HG03039 (cell line): ENCODE measurements around the gene PROP1.
"Not testable (repeated sequence)": the region's sequence is repeated elsewhere in the genome, so short reads cannot be mapped to it uniquely, and the experiment has no call there.

ENCODE experiments used
- ATAC-seq: cut with Tn5 transposase; IDR thresholded peaks from one replicate; pipeline ENCODE4 v1.9.1; 2021; ENCODE audit warnings: mild to moderate bottlenecking, moderate library complexity; ENCODE audit not compliant: unreplicated experiment

Gene PROP1

DNA sequence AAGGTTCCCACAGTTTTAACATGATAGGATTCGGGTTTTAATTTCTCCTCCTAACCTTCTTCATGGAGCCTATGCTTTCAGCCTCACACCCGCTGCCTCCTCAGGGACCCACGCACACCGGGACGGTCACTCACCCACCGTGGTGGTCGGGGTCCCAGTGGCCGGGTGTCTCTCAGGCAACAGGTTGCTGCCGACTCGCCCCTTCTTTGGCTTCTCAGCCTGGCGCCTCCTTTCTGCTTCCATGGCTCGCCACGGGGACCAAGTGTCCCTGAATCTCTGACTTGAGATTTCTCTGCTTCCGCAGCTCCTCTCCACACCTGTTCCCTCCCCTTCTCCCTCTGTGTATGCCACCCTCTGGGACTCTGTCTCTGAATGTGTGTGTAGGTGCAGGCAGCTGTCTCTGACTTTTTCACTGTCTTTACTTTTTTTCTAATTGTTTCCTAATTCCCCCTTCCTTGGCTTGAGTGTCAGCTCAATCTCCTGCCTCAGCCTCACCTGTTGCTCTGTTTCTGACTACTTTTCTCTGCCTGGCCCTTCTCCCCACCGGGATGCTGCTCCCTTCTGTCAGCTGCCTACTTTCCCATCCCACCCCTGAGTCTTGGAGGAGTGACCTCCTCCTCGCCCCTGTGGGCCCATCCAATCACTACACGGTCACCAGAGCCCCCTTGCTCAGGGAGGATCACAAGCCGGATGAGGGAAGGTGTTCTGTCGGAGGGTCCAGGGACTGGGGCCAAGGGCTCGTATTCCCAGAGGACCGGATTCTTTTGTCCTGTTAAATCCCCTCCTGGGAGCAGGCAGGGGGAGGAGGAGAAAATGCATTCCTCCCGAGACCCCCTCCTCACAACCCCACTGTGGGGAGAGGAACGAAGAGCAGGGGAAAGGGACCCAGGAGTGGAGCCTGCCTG is at the start of gene PROP1:
PROP1 (minus strand) TSS at position 552 of the 905 bp plus-strand sequence; CDS start at position 243, 309 bp downstream.
- ATAC-seq = no peak

DNA sequence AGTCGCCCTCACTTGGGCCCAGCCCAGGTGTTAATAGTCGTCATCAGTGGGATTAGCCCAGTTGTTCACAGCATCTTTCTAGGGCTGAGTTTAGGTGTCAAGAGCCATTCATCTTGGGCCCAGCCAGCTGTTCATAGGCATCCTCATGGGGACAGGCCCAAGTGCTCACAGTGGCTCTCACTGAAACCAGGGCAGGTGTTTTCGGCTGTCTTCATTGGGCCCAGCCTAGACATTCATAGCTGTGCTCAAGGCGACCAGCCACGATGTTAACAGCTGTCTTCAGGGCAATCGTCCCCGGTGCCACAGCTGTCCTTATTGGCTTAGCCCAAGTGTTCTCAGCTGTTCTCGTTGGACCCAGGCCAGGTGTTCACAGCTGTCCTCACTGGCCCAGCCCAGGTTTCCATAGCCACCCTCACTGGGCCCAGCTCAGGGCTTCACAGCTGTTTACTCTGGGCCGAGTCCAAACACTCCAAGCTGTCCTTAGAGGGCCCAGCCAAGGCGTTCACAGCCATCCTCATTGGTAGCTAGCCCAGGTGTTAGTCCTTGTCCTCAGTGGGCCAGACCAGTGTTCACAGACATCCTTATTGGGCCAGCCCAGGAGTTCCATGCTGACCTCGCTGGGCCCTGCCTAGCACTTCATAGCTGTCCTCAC is 23.5 kb upstream of the PROP1 start:
- not testable (repeated sequence) for ATAC-seq

DNA sequence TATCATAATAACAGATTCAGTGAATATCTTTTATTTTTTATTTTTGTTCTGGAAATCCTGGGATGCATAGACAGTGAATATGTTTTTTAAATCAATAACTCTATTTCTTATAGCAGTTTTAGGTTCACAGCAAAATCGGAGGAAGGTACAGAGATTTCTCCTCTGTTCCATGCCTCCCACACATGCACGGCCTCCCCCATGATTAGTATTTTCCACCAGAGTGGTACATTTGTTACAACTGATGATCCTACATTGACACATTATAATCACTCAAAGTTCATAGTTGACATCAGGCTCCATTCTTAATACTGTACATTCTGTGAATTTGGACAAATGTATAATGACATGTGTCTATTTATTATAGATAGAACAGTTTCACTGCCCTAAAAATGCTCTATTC is 16.7 kb upstream of the PROP1 start:
- not testable (repeated sequence) for ATAC-seq

DNA sequence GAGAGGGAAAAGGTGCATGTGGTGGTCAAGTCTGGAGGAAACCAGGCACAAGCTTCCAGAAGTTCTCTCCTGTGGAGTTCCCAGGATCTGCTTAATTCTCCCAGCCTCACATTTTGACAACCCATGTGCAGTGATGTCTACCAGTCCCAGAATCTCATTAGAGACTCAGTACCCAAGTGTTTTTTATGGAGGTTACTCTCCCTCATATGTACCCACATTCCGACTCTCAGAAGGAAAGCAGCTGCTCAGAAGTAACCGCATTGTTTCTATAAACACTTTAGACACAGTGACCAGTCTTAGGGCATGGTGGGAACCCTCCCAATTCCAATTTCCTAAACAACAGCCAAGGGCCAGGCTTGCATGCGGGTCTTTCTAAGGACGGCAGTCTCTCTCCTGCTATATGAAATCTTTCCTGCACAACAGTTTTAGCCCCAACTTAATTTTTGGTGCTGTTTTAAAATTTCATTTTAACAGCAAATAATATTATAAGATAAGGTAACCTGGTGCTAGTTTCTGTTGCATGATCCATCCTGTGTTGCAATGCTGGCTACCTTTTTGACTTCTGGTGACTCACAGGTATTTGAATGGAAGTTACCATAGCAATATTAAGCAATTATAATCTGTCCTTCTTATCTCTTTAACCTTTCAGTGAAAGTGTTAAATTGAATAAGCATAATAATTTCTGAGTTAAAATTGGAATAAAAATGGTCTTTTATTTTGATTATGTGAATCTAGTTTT is 15.9 kb upstream of the PROP1 start:
- not testable (repeated sequence) for ATAC-seq

DNA sequence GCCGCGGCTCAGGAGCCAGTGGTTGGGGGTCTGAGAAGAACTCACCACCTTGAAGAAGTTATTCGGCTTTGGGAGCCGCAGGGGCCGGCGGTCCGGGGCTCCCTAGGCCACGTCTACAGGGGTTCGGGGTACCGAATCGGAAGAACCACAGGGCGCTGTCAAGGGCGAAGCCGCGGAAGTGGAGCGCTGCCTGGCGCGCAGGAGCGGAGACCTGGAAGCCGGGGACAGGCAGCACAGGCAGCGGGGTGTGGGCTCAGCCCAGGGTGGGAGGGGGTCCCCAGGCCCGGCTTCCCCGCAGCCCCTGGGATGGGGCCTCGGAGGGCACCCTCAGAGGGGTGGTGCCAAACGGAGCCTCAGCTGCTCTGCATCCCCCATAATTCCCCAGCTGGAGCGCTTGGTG is 11.2 kb upstream of the PROP1 start:
- not testable (repeated sequence) for ATAC-seq

DNA sequence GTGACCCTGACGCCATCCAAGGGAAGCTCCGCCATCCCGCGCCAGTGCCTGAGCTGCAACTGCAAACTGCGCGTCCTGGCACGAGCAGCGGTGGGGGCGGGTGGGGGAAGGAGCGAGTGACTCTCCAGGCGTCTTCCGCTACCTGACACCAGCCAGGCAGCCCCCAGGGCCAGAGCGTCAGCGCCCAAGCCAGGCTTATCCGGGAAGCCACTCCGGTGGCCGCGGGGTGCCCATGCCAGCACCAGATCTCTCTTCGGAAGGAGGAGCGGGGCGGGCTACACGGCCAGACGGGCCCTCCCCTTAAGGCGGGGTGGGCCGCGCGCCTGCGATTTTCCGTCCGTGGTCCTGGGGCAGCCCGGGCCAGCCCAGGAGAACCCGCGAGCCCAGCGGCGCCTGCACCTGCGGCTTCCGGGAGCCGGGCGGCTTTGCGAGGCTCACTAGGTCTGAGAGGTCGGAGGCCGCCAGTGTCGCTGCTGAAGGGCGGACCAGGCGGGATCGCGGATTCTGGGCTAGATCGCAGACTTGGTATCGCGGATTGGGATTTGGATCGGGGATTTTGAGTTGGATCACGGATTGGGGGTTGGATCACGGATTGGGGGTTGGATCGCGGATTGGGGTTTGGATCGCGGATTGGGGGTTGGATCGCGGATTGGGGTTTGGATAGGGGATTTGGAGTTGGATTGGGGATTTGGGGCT is 10.6 kb upstream of the PROP1 start:
- not testable (repeated sequence) for ATAC-seq

DNA sequence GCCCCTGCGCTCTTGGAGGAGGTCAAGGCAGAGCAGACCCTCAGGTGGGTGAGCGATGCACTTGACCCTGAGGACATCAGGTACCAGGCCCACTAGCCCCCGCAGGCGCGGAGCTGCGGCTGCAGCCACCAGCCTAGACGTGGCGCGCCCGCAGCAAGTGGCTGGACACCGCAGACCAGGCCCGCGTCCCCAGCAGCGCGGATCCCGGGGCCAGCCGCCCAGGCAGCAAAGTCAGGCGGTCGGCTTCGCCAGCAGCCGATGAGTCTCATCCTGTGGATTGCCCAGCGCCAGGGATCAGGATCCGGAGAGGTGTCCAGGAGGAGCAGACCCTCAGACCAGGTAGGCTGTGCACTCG is 10.1 kb upstream of the PROP1 start:
- not testable (repeated sequence) for ATAC-seq

DNA sequence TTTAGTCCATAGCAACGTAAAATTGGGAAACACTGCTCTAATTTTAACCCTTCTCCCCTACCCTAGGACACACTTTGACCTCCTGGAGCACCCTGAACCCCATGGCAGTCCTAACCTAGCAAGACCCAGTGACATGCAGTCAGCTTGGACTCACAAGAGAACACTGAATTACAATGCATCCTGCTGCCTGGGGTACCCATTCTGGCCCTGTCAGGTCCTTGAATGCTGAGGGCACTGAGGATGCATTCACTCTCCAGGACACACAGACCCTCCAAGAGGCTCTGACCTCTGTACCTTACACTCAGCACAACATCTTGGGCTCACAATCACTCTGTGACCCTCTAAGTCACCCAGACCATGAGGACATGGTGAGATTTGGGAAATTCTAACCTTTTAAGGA is 1.8 kb upstream of the PROP1 start:
- no peak for ATAC-seq

DNA sequence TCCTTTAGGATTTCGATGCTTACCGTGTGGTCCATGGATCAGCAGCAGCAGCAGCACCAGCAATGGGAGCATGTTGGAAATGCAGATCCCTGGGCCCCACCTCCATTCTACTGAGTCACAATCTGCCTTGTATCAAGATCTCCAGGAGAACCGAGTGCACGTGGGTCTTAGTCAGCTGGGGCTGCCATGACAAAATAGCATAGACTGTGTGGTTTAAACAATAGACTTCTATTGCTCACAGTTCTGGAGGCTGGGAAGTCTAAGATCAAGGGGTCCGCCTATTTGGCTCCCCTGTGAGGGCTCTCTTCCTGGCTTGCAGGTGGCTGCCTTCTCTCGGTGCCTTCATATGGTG is 1.3 kb upstream of the PROP1 start:
- ATAC-seq = no peak

DNA sequence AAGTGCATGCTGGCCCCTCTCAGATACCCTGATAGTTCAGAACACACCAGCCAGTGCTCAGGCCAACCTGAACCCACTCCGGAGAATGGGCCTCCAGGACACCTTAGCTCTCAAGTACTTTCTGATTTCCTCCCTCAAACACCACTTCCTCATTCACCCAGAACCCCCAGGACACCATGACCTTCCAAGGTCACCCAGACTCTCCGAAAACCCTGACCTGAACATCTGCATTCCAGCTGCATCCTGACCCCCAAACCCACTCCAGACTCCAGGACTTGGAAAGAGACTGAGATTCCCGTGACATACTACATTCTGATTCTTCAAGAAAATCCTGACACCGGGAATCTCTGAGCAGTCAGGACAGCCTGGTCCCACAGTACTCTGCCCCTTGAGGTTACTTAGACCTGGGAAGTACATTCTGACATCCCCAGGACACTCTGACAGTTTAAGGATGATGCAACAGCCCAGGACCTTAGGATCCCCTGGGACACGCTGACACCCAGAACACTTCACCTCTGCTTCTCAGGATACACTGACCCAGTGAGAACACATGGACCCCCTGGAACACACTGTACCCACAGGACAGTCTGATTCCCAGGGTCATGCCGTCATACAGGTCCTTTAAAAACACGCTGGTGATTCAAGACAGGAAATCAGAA is 747 bp upstream of the PROP1 start:
- ATAC-seq = no peak

DNA sequence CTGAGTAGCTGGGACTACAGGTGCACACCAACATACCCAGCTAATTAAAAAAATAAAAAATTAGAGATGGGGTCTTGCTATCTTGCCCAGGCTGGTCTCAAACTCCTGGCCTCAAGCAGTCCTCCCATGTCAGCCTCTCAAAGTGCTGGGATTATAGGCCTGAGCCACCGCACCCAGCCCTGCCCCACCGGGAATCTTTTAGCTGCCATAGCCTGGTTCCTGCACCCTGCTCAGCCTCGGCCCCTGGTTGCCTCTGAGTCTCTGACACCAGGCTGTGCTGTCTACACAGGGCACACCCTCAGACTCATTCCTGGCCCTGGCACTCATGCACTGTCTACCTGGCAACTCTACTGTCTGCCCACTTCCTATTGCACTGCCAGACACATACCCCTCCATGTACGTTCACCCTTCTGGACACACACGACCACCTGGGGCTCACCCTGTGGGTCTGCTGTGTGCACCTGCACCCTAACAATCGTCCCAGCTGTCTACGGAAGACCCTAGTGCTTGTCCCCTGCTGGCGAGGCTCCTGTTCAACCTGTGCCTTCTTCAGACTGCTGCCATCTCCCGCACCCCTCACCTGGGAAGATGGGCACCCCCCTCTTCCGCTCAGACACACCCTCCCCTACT is 1.4 kb downstream of the PROP1 start:
- no peak for ATAC-seq

DNA sequence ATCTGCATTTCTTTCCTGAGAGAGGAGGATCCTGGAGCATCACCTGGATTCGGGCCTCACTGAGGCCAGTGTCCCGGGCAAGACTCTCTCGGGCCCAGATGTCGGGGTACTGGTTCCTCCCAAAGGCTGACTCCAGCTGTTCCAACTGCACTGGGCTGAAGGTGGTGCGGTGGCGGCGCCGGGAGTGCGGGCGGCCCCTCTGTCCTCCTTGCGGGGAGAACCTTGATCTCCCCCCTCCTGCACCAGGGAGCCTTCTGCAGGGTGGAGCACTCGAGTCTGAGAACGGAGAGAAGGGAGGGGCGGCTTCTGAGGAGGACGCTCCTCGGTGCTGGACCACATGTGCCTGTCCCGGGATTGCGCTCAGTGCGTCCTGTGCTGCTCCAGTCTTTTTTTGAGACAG is 2.0 kb downstream of the PROP1 start:
- no peak for ATAC-seq

DNA sequence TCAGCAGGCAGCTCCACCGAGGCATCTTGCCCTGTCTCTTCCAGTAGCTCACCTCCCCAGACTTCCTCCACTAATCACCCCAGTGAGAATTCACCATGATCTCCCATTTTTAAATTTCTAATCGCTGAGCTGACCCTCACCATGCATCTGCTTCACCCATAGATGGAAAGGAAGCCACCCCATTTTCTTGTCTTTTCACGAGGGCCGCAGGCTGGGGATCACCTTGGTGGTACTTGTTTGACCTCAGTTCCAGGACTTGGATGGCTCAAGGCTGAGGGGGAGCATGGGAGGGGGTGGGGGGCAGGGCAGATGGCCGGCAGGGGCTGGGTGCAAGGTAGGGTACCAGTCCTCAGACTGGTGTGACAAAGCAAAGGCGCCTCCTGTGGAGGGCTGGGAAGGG is 3.6 kb downstream of the PROP1 start:
- no peak for ATAC-seq

DNA sequence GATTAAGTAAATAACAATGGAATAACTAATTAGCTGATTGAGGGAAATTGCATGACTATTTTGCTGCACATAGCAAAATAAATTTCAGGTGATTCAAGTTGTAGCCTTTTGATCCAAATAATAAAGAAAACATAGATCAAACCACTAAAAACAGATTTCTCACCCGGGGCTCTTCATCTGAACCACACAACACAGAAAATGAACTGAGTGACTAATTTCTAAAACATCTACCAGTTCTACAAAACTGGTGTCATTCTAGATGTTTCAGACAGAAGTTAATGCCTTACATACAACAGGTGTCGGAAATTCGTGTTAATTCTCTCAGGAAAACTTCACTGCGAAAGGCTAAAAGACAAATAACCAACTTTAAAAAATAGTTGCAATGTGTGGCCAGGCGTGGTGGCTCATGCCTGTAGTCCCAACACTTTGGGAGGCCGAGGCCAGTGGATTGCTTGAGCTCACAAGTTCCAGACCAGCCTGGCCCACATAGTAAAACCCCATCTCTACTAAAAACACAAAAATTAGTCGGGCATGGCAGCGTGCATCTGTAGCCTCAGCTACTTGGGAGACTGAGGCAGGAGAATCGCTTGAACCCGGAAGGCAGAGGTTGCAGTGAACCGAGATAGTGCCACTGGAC is 6.9 kb downstream of the PROP1 start:
- no peak for ATAC-seq

DNA sequence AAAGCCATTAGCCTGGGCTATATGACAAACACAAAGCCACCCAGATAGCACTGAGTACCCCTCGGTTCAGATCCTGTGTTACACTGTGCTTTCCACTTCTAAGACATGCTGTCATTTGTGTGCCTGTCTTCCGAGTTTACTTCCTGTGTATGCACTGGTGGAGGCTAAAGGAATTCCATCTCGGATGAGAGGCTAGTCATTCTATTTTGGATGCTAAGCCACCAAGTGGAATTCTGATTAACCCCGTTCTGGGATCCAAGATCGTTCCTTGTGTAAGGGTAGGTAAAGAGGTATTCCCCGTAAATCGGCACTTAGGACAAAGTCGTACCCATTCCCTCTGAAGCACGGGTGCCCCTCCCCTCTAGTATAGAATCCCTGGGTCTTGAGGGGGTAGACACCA is 8.7 kb downstream of the PROP1 start:
- ATAC-seq = no peak

DNA sequence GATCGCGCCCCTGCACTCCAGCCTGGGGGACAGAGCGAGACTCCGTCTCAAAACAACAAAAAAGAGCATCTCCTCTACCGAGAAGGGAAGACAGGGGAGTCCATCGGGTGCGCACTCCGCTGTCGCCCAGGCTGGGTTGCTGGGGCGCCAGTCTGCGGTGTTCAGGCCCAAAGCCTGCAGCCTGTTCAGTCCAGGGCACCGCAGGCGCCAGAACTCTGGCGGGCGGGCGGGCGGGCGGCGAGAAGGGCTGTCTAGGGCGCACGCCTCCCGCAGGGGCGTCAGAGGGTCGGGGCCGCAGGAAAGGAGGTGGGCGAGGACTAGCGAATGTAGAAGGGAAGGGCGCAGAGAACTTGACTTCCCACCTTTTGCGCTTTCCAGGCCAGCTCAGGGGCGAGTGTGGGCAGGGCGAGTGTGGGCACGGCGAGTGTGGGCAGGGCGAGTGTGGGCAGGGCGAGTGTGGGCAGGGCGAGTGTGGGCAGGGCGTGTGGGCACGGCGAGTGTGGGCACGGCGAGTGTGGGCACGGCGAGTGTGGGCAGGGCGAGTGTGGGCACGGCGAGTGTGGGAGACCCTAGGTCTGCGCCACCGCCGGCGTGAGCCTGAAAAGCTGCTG is 10.5 kb downstream of the PROP1 start:
- ATAC-seq = no peak

DNA sequence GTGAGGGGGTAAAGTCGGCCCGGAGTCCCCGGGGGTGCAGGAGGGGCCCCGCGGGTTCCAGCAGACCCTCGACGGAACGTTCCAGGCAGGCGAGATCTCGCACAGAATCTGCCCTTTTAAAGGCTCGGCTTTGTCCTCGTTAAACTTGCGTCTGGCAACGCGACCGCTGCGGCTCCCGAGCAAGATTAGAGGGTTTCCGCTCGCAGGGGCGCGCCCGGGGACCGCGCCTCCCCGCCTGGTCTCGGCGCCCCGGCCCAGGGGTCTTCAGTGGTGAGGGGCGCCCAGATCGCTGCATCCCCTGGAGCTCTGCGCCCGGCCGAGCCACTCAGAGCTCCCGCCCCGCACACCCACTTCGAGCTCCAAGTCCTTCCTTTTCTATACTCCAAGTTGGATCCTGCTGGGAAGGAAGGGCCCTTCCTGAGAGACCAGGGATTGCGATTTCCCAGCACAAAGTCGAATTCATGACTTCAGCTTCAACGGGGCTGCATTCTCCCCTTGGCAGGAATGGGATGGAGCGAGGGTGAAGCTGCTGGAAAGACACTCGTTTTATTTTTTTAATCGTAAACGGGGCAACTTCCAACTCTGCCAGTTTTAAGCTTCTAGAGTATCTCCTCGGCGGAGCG is 11.3 kb downstream of the PROP1 start:
- no peak for ATAC-seq

DNA sequence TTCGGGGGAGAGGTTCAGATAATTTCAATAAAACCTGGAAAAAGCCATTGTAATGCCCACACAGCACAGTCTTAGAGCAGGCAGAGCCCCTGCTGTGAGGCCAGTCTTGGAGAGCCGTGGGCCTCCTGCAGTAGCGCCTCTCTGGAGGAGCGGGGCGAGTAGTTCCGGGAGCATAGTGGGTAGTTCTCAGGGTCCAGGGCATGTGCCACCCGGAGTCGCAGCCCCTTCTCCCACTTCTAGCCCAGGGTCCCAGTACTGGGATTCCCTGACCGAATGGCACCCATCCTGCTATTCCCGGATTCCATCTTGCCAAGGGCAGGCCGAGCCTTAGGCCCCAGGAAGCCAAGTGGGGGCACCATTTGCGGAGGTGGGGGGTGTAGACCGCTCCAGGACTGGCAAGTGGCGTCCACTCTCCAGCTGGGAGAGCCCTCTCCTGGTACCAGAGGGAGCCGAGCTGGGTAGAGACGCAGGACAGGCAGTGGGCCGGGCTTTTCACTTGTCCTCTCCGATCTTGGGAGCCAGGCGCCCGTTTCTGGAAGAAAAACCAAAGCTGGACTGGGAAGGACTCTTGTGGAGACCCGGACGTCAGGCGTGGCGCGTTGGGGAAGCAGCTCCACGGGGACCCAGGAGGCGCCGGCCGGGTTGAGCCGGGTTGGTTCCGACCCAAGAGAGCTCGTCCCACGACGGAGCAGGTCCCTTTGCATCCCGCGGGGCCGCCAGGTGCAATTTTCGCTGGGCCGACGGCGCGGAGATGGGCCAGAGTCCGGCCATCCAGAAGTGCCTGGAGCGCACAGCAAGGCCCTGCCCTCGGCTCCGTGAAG is 12.1 kb downstream of the PROP1 start:
- ATAC-seq = no peak
